ENCODE results near the gene RHOBTB3. TPM values are rescaled to one million over a fixed set of nuclear protein-coding genes. Genes with fewer than 3 reads are reported as not detected.
A peak's percentile ranks its signal among the peaks of the same experiment; 100 is the strongest.

Gene RHOBTB3
- total and polyA plus RNA-seq, 8 donors, result 26.5 to 93.0 (median 64.1) TPM

DNA sequence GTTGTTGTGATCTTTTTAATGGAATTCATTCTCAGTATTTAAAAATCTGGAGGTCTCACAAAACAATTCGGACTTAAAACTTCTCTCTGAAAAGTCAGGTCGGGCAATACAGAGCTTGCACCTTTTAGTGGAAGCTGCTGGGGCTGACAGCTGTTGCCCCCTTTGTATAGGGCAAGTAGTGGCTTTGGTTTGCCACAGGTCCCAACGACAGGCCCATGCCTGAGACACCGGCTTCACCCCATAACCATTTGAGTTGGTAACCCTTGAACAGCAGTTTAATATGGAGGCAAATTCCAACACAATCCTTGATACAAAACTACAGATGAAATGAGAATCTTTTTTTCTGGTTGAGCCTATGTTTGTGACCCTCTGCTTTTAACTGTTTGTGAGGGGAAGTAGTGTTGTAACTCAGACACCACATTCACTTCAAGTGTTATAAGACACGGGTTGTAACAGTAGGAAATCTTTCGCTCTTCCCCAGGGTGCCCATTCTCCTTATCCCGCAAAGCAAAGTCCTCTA lies 92.1 kb downstream of the RHOBTB3 start:
- H3K4me3 ChIP-seq, result peak overlapping the region in 1 of 2 donors; percentile 83
- ATAC-seq (no peak), DNase-seq (no peak)
- H3K4me1 ChIP-seq, result peaks cover 23 to 90% of the 10 kb centered on the region in 2 donors
- TF ChIP-seq, protein P1, sequence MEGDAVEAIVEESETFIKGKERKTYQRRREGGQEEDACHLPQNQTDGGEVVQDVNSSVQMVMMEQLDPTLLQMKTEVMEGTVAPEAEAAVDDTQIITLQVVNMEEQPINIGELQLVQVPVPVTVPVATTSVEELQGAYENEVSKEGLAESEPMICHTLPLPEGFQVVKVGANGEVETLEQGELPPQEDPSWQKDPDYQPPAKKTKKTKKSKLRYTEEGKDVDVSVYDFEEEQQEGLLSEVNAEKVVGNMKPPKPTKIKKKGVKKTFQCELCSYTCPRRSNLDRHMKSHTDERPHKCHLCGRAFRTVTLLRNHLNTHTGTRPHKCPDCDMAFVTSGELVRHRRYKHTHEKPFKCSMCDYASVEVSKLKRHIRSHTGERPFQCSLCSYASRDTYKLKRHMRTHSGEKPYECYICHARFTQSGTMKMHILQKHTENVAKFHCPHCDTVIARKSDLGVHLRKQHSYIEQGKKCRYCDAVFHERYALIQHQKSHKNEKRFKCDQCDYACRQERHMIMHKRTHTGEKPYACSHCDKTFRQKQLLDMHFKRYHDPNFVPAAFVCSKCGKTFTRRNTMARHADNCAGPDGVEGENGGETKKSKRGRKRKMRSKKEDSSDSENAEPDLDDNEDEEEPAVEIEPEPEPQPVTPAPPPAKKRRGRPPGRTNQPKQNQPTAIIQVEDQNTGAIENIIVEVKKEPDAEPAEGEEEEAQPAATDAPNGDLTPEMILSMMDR (IDR thresholded peaks at IDR 0.05), result no peak
- no peaks in the 10 kb centered on the region for H3K27me3 ChIP-seq
- intact Hi-C loops (cut with DNase I), result no loop called here
- H3K27ac ChIP-seq, result peak overlapping the region; percentile 95 to 97
- no peaks in the 10 kb centered on the region for H3K9me3 ChIP-seq
- H3K36me3 ChIP-seq, result no peaks in the 10 kb centered on the region

- H3K4me1 ChIP-seq, result peaks cover 17 to 86% of the 10 kb centered on the region in 2 donors
- TF ChIP-seq, protein P1 (IDR thresholded peaks at IDR 0.05), result no peak
- DNase-seq, result peak in 2 of 4 donors; percentile 84 to 89
- no peaks in the 10 kb centered on the region for H3K27me3 ChIP-seq
- peak; percentile 41 for ATAC-seq
- H3K9me3 ChIP-seq, result no peaks in the 10 kb centered on the region
- intact Hi-C loops (cut with DNase I), result no loop called here
- peak overlapping the region in 1 of 2 donors; percentile 83 for H3K4me3 ChIP-seq
- H3K27ac ChIP-seq, result peak overlapping the region; percentile 95 to 97
- no peaks in the 10 kb centered on the region for H3K36me3 ChIP-seq
Measured at GRCh38 chr5:95823738-95824609, 92.8 kb downstream of the RHOBTB3 start.

DNA sequence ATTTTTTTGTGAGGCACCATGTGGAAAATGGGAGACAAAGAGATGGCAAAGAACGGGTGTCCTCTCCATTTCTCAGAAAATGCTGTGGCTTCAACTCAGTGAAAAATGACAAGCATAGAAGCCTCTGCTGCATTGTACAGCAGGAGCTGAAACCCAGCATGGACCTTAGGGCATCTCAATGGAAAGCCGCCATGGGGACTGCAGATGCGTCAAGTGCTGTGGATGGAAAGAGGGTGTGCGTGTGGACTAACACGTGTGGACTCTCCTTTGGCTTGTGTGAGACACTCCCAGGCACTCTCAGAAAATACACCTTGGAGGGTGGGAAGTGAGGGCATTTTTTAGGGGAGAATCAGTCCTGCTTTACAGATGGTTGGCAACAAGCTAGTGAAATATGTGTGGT lies 93.6 kb downstream of the RHOBTB3 start:
- no peaks in the 10 kb centered on the region for H3K27me3 ChIP-seq
- H3K4me1 ChIP-seq, result peaks cover 15 to 78% of the 10 kb centered on the region in 2 donors
- H3K4me3 ChIP-seq, result no peak overlapping the region
- DNase-seq (no peak), ATAC-seq (no peak)
- TF ChIP-seq, protein P1 (IDR thresholded peaks at IDR 0.05), result no peak
- H3K27ac ChIP-seq, result peak overlapping the region; percentile 95 to 97
- intact Hi-C loops (cut with DNase I), result no loop called here
- H3K36me3 ChIP-seq, result no peaks in the 10 kb centered on the region
- H3K9me3 ChIP-seq, result no peaks in the 10 kb centered on the region

DNA sequence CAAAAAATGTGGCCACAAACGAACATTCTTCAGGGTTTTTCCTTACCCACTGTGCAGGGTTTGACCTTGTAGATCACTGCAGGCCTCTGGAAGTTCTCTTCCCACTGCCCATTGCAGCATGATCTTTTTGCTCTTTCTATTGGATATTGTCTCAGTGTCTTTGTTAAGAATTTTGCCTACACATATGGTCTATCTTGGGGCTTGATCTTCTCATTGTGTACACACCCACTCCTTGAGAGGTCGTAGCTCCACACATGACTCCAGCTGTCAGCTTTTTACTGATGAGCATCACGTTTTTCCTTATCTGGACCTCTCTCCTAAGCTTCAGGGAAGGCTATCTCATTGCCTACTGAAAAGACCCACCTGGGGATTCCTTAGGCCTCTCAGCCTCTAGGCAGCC lies 94.4 kb downstream of the RHOBTB3 start:
- no peaks in the 10 kb centered on the region for H3K9me3 ChIP-seq
- ATAC-seq (no peak), DNase-seq (no peak)
- H3K4me3 ChIP-seq, result no peak overlapping the region
- H3K4me1 ChIP-seq, result peaks cover 12 to 71% of the 10 kb centered on the region in 2 donors
- intact Hi-C loops (cut with DNase I), result no loop called here
- H3K27me3 ChIP-seq, result no peaks in the 10 kb centered on the region
- TF ChIP-seq, protein P1 (IDR thresholded peaks at IDR 0.05), result no peak
- no peaks in the 10 kb centered on the region for H3K36me3 ChIP-seq
- peak overlapping the region in 1 of 2 donors; percentile 41 for H3K27ac ChIP-seq
